ENCODE data around the gene YJU2.
"Not testable (repeated sequence)": the region's sequence is repeated elsewhere in the genome, so short reads cannot be mapped to it uniquely, and the experiment has no call there.

Gene YJU2

GRCh38 chr19:4268816-4269430, 22.0 kb downstream of the YJU2 start:
- no peak for FAIRE-seq

GRCh38 chr19:4272894-4273293, 26.0 kb downstream of the YJU2 start:
- FAIRE-seq: no peak

GRCh38 chr19:4274321-4274686, 27.4 kb downstream of the YJU2 start:
- FAIRE-seq: not testable (repeated sequence)

- no peak for FAIRE-seq
These were observed 30.4 kb downstream of the YJU2 start for GRCh38 chr19:4277191-4277696.

- FAIRE-seq: no peak
These were observed 31.1 kb downstream of the YJU2 start for GRCh38 chr19:4278010-4278409.

- no peak for FAIRE-seq
These were observed 31.8 kb downstream of the YJU2 start, which contains the start of gene SHD for GRCh38 chr19:4278419-4279266. SHD (plus strand) TSS chr19:4279266; CDS start chr19:4280064, 798 bp downstream.

GRCh38 chr19:4279267-4279529, 32.3 kb downstream of the YJU2 start:
- FAIRE-seq: no peak

- no peak for FAIRE-seq
These were observed 32.9 kb downstream of the YJU2 start for GRCh38 chr19:4279530-4280422.

GRCh38 chr19:4284176-4284958, 37.5 kb downstream of the YJU2 start:
- FAIRE-seq: no peak

- no peak for FAIRE-seq
These were observed 38.1 kb downstream of the YJU2 start for GRCh38 chr19:4284974-4285373.

- not testable (repeated sequence) for FAIRE-seq
These were observed 39.3 kb downstream of the YJU2 start for GRCh38 chr19:4286141-4286540.

- no peak for FAIRE-seq
These were observed 41.4 kb downstream of the YJU2 start for GRCh38 chr19:4288091-4288777.

- FAIRE-seq: no peak
These were observed 44.4 kb downstream of the YJU2 start for GRCh38 chr19:4291184-4291732.

- no peak for FAIRE-seq
These were observed 45.6 kb downstream of the YJU2 start for GRCh38 chr19:4292515-4292914.

- FAIRE-seq: no peak
These were observed 47.5 kb downstream of the YJU2 start for GRCh38 chr19:4294389-4294788.

GRCh38 chr19:4295972-4296771, 49.3 kb downstream of the YJU2 start:
- FAIRE-seq: no peak

GRCh38 chr19:4297901-4298809, 51.3 kb downstream of the YJU2 start:
- FAIRE-seq: no peak

GRCh38 chr19:4298810-4299550, 52.1 kb downstream of the YJU2 start:
- FAIRE-seq: no peak

GRCh38 chr19:4300589-4300988, 53.7 kb downstream of the YJU2 start:
- no peak for FAIRE-seq

Measured in colon (tissue), 2 donors.